ENCODE data around the gene DNASE2.
"Not testable (repeated sequence)": the region's sequence is repeated elsewhere in the genome, so short reads cannot be mapped to it uniquely, and the experiment has no call there.

The DNASE2 gene, protein sequence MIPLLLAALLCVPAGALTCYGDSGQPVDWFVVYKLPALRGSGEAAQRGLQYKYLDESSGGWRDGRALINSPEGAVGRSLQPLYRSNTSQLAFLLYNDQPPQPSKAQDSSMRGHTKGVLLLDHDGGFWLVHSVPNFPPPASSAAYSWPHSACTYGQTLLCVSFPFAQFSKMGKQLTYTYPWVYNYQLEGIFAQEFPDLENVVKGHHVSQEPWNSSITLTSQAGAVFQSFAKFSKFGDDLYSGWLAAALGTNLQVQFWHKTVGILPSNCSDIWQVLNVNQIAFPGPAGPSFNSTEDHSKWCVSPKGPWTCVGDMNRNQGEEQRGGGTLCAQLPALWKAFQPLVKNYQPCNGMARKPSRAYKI

DNA sequence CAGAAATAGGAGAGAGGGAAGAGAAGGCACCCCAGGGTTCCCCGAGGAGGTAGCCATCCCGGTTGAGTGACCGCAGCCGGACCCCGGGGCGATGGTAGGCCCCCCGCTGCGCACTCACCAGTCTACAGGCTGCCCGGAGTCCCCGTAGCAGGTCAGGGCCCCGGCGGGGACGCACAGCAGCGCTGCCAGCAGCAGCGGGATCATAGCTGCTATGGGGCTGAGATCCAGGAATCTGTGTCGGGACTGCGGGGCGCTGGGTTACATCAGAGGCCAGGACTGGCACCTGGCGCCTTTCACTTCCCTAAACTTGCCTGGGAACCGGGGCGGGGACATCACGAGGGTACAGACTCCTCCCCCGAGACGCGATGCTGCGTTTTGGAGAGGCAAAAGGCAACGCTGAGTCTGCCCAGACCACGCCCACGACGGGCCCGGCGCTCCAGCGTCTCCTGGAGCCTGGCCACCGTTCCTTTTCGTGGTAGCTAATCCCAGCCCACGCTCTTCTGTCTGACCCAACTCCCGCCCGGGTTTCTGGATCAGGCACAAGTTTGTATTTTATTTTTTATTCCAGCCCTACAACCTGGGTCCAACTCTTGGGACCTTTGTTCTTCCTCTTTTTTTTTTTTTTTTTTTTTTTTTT lies at the start of gene DNASE2:
Gene DNASE2 (minus strand): TSS at position 278 of the 637 bp plus-strand sequence. CDS start 74 bp downstream, at position 204.
- peak; percentile 97 for DNase-seq (ENCODE audit: low spot score)

GRCh38 chr19:12930002-12930645 lies 48.9 kb upstream of the DNASE2 start:
- DNase-seq (ENCODE audit: low spot score) = no peak

- no peak for DNase-seq (ENCODE audit: low spot score)
Observed at GRCh38 chr19:12924621-12925310, 43.5 kb upstream of the DNASE2 start.

- DNase-seq (ENCODE audit: low spot score) = no peak
Observed at GRCh38 chr19:12922959-12923358, 41.7 kb upstream of the DNASE2 start.

GRCh38 chr19:12921047-12921446 lies 39.8 kb upstream of the DNASE2 start:
- no peak for DNase-seq (ENCODE audit: low spot score)

DNA sequence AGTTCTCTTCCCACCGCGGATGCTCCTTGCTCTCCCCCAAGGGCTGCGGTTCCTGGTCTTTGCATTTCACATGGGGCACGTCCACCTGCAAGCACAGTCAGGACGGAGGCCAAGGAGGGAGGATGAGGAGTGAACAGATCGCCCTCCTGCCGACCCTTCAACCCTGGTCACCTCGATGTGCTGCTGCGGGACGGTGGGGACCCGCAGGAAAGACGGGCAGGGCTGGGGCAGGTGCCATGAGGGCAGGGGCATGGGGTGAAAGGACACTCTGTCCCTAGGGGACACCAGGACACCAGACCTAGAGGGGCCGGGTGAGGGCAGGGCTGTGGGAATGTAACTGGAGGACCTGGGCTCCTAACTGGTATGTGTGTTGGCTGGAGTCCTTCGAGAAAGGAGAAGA lies 37.0 kb upstream of the DNASE2 start:
- DNase-seq (ENCODE audit: low spot score) = no peak

- not testable (repeated sequence) for DNase-seq (ENCODE audit: low spot score)
Observed at GRCh38 chr19:12915860-12916259, 34.6 kb upstream of the DNASE2 start.

- DNase-seq (ENCODE audit: low spot score) = no peak
Observed at GRCh38 chr19:12913851-12914690, 32.8 kb upstream of the DNASE2 start.

GRCh38 chr19:12913011-12913561 lies 31.8 kb upstream of the DNASE2 start:
- no peak for DNase-seq (ENCODE audit: low spot score)

GRCh38 chr19:12912571-12912970 lies 31.3 kb upstream of the DNASE2 start:
- no peak for DNase-seq (ENCODE audit: low spot score)

GRCh38 chr19:12907166-12907565 lies 25.9 kb upstream of the DNASE2 start:
- DNase-seq (ENCODE audit: low spot score) = no peak

- no peak for DNase-seq (ENCODE audit: low spot score)
Observed at GRCh38 chr19:12899891-12900518, 18.8 kb upstream of the DNASE2 start.

DNA sequence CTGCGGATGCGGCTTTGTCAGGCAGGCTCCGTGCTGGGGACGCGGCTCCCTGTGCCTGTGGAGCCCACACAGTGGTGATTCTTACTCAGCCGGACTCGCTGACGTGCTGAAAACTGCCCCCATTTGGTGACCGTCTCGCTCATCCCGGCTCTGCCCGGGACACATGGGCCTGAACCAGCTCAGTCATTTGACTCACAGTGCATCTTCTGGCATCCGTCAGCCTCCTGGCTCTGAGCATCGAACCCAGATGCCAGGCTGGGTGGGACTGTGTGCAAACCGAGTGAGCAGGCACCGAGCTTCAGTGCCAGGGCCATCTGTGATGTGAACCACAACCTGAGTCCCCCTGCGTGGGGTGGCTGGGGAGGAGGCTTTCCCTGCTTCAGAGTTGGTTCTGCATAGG lies 15.2 kb upstream of the DNASE2 start:
- no peak for DNase-seq (ENCODE audit: low spot score)

DNA sequence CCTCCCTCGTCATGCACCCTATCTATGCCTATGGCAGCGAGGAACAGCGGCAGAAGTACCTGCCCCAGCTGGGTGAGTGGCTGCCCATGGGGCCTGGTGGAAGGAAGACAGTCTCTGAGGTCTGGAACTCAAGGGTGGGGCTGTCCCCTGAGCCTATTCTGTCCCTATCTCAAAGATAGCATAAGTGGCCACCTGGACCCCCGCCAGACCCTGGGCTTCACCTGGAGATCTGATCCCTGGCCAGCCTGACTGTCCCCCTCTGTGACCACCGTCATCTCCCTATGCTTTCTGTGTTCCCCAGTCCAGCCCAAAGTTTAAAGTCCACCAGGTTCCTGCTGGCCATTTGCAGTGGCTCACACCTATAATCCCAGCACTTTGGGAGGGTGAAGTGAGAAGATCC lies 12.3 kb upstream of the DNASE2 start:
- no peak for DNase-seq (ENCODE audit: low spot score)

DNA sequence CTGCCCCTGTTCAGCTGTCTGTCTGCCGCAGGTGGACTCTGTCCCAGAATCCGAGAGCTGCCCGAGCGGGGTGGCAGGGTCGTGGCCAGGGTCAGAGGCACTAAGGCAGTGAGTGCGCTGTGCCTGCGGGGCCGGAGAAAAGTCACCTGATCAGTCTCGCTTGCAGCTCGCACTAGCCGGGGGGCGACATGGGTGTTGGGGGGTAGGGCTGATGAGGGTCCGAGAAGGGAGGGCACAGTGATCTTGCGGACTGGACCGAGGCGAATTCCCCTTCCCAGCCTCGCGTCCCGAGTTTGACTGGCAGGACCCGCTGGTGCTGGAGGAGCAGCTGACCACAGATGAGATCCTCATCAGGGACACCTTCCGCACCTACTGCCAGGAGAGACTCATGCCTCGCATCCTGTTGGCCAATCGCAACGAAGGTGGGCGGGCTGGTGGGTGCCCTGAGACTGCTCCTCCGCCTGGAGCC lies 10.3 kb upstream of the DNASE2 start:
- no peak for DNase-seq (ENCODE audit: low spot score)

DNA sequence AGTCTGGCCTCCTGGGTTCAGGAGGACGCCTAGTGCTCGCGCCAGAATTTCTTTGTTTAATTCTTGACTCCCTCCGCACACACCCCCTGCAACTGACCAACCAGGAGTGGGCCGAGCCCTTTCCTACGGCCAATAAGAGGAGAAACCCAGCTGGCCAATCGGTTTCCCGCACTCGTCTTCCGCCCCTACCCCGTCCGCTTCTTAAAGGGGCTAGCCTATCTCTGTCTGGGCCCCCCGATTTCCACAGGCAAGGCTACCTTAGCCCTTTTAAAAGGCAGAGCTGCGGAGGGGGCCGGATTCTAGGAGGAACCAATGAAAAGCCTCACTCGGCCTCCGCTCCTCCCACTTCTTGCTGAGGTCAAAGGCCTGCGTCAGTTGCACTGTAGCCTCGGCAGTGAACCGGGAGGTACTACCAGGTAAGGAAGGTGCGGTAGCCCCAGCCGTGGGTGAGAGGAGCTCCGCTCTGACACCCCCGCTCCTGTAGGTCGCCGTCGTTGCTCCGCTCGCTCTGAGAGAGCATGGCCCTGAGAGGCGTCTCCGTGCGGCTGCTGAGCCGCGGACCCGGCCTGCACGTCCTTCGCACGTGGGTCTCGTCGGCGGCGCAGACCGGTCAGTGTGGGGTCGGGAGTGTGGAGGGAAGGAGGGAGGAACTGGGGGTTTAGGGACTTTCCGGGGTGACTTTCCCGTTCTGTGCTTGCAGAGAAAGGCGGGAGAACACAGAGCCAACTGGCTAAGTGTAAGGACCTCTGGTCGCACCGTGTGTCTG lies 9.7 kb upstream of the DNASE2 start, which contains the start of gene GCDH:
Gene GCDH (plus strand): TSS at position 374 of the 766 bp plus-strand sequence. CDS start 145 bp downstream, at position 519.
- peak; percentile 100 for DNase-seq (ENCODE audit: low spot score)

- DNase-seq (ENCODE audit: low spot score) = not testable (repeated sequence)
Observed at GRCh38 chr19:12890299-12890786, 9.1 kb upstream of the DNASE2 start.

- DNase-seq (ENCODE audit: low spot score) = no peak
Observed at GRCh38 chr19:12888006-12888603, 6.9 kb upstream of the DNASE2 start.

All from SW480 (cell line).